OCI-LY7 (cell line): Measurements from ENCODE around the gene PLAA. TPM values are rescaled to one million over a fixed set of nuclear protein-coding genes. Genes with fewer than 3 reads are reported as not detected.

Experiments
- BruUV-seq: library from RNA; stranded (reverse); fragments of 400-500 nt; replicated peaks from 2 replicates; lab custom pipeline; 2021; lab: Mats Ljungman, UMichigan
- CTCF ChIA-PET: fragments of 300-600 bp; sonication (Branson Sonifier 250); formaldehyde crosslinking; loops from one replicate; lab custom pipeline; 2022; ENCODE audit warnings: antibody characterized with exemption; ENCODE audit not compliant: unreplicated experiment; lab: Charles Lee
- POLR2A ChIA-PET: fragments of 300-600 bp; sonication (Branson Sonifier 250); formaldehyde crosslinking; loops from one replicate; lab custom pipeline; 2022; ENCODE audit warnings: antibody characterized with exemption; lab: Charles Lee
- DNase-seq: peaks from one replicate; pipeline ENCODE4 v3.0.0-alpha.2; 2015; ENCODE audit warnings: low spot score
- H2AFZ ChIP-seq: fragments of 200-600 bp; sonication (generic), shearing (Covaris generic); 2 replicates; pipeline ENCODE4 v1.6.1; 2014; ENCODE audit warnings: mild to moderate bottlenecking, antibody characterized with exemption, low read length, moderate library complexity
- H3K27ac ChIP-seq: fragments of 200-600 bp; sonication (generic); 2 replicates; pipeline ENCODE4 v1.5.1; 2014; ENCODE audit warnings: mixed run types, low read depth, mild to moderate bottlenecking, moderate library complexity, low read length, inconsistent platforms; ENCODE audit not compliant: poor library complexity, severe bottlenecking
- H3K36me3 ChIP-seq: fragments of 200-600 bp; sonication (generic); 2 replicates; pipeline ENCODE4 v1.6.1; 2014; ENCODE audit warnings: mild to moderate bottlenecking, antibody characterized with exemption, low read length, moderate library complexity, mixed read lengths; ENCODE audit not compliant: insufficient read depth
- H3K4me1 ChIP-seq: fragments of 200-600 bp; sonication (generic); 2 replicates; pipeline ENCODE4 v1.5.1; 2014; ENCODE audit warnings: mild to moderate bottlenecking, low read length; ENCODE audit not compliant: insufficient read depth, poor library complexity, severe bottlenecking
- H3K4me2 ChIP-seq: fragments of 200-600 bp; sonication (generic); 2 replicates; pipeline ENCODE4 v1.6.1; 2014; ENCODE audit warnings: mild to moderate bottlenecking, low read length
- H3K4me3 ChIP-seq: fragments of 200-600 bp; sonication (generic); 2 replicates; pipeline ENCODE4 v1.5.1; 2014; ENCODE audit warnings: mild to moderate bottlenecking, low read depth, low read length; ENCODE audit not compliant: poor library complexity, severe bottlenecking
- H3K79me2 ChIP-seq: fragments of 200-600 bp; sonication (generic); 2 replicates; pipeline ENCODE4 v1.6.1; 2016; ENCODE audit warnings: low read depth, mild to moderate bottlenecking, low read length, moderate library complexity, mixed read lengths; ENCODE audit not compliant: insufficient read depth
- H3K9me2 ChIP-seq: fragments of 200-600 bp; sonication (generic); 2 replicates; pipeline ENCODE4 v1.6.1; 2016; ENCODE audit warnings: mild to moderate bottlenecking, low read length, mixed read lengths; ENCODE audit not compliant: insufficient read depth
- H3K9me3 ChIP-seq: fragments of 200-600 bp; sonication (generic); 2 replicates; pipeline ENCODE4 v1.6.1; 2014; ENCODE audit warnings: mild to moderate bottlenecking, mixed run types, low read length, mixed read lengths
- H4K20me1 ChIP-seq: fragments of 200-600 bp; sonication (generic); 2 replicates; pipeline ENCODE4 v1.6.1; 2014; ENCODE audit warnings: mild to moderate bottlenecking, antibody characterized with exemption, low read length, moderate library complexity, mixed read lengths; ENCODE audit not compliant: insufficient read depth
- EZH2phosphoT487 ChIP-seq: fragments of 200-600 bp; sonication (generic); IDR thresholded peaks from 2 replicates; pipeline ENCODE4 v1.6.1; 2018; ENCODE audit warnings: low read depth, borderline replicate concordance, mild to moderate bottlenecking, mixed run types, antibody characterized with exemption, low read length, moderate library complexity, mixed read lengths
- intact Hi-C: fragments of 100-400 bp; cut with micrococcal nuclease; formaldehyde crosslinking; loops from one replicate; pipeline ENCODE4 v1.10.0; 2022; ENCODE audit not compliant: unreplicated experiment
- total RNA-seq, 2 experiments: library from RNA; depleted of rRNA in 1 of 2; stranded (reverse); fragments of >200 nt in 1 of 2; shearing (Covaris generic) in 1 of 2; gene quantifications; 2 replicates each; pipeline ENCODE4 v1.2.3, GENCODE V29; 2014 to 2022
- TF ChIP-seq, protein P1 (sequence below): fragments of 200-600 bp; sonication (generic); conservative IDR thresholded peaks from 2 replicates; pipeline ENCODE4 v1.5.1; 2014; ENCODE audit warnings: mild to moderate bottlenecking, antibody characterized with exemption, low read length, moderate library complexity, mixed read lengths

Gene PLAA
- total RNA-seq, 2 experiments from 2014 or later: 18.1 to 31.8 TPM

DNA sequence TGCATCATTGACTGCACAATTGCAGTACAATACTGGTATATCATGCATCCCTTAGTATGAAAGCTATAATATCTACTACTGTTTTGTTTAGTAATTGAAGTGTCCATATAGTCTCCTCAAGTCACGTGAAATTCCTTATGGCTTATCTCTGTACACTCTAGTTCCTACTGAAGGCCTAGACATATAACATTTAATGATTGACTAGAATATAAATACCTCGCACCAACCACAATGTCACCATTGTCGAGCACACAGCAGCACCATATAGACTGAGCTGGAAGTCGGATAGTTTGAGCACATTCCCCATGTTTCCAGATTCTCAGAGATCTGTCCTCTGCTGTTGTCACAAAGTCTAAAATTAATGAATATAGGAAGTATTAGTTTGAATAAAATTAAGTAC is 21.4 kb downstream of the PLAA start:
- intact Hi-C loops: no loop called here
- DNase-seq: no peak
- Histone ChIP-seq H3K9me3 (no peaks in the 10 kb centered on the region), H3K4me1 (no peaks in the 10 kb centered on the region), H2AFZ (no peak overlapping the region), H3K4me2 (no peak overlapping the region), H3K9me2 (no peaks in the 10 kb centered on the region), H4K20me1 (no peaks in the 10 kb centered on the region), H3K36me3 (peaks cover 88% of the 10 kb centered on the region), H3K4me3 (no peak overlapping the region), H3K27ac (no peak overlapping the region), H3K79me2 (peaks cover 7% of the 10 kb centered on the region; the same call in 1 of the 2 replicates)
- POLR2A ChIA-PET: no interaction called here
- no peak for TF ChIP-seq EZH2phosphoT487
- TF ChIP-seq, protein P1, sequence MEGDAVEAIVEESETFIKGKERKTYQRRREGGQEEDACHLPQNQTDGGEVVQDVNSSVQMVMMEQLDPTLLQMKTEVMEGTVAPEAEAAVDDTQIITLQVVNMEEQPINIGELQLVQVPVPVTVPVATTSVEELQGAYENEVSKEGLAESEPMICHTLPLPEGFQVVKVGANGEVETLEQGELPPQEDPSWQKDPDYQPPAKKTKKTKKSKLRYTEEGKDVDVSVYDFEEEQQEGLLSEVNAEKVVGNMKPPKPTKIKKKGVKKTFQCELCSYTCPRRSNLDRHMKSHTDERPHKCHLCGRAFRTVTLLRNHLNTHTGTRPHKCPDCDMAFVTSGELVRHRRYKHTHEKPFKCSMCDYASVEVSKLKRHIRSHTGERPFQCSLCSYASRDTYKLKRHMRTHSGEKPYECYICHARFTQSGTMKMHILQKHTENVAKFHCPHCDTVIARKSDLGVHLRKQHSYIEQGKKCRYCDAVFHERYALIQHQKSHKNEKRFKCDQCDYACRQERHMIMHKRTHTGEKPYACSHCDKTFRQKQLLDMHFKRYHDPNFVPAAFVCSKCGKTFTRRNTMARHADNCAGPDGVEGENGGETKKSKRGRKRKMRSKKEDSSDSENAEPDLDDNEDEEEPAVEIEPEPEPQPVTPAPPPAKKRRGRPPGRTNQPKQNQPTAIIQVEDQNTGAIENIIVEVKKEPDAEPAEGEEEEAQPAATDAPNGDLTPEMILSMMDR: no peak
- BruUV-seq: no TSS peak
- CTCF ChIA-PET: no interaction called here

DNA sequence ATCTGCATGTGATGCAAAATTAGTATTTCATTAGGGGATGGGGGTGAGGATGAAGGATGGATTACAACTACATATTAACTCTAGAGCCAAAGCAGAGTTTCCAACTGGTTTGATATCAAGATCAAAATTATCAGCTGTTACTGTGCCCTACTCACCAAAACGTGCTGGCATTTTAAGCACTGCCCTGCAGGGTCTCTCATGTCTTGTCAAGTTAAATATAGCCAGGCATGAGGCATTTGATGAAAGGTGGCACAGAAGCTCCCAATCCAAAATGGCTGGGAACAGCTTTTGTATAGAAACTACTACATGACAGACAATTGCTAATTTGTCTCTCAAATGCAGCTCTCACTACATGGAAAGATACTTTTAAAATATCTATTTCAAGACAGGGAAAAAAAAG is 27.3 kb downstream of the PLAA start:
- no peaks in the 10 kb centered on the region for H3K4me1 ChIP-seq
- H3K9me3 ChIP-seq: no peaks in the 10 kb centered on the region
- H3K4me3 ChIP-seq: no peak overlapping the region
- intact Hi-C loops: no loop called here
- no peak overlapping the region for H3K27ac ChIP-seq
- no peaks in the 10 kb centered on the region for H3K79me2 ChIP-seq
- no peak for TF ChIP-seq EZH2phosphoT487
- TF ChIP-seq, protein P1: no peak
- POLR2A ChIA-PET: interaction anchor here (0.8 to 1.2 kb wide), 3 partner anchors 16 to 27 kb away, joined by 3 read pairs; partner anchors contain the start of gene CAAP1
- H2AFZ ChIP-seq: no peak overlapping the region
- CTCF ChIA-PET: no interaction called here
- DNase-seq: no peak
- no peak overlapping the region for H3K4me2 ChIP-seq
- H3K9me2 ChIP-seq: no peaks in the 10 kb centered on the region
- H4K20me1 ChIP-seq: no peaks in the 10 kb centered on the region
- BruUV-seq: no TSS peak
- peaks cover 94% of the 10 kb centered on the region for H3K36me3 ChIP-seq

DNA sequence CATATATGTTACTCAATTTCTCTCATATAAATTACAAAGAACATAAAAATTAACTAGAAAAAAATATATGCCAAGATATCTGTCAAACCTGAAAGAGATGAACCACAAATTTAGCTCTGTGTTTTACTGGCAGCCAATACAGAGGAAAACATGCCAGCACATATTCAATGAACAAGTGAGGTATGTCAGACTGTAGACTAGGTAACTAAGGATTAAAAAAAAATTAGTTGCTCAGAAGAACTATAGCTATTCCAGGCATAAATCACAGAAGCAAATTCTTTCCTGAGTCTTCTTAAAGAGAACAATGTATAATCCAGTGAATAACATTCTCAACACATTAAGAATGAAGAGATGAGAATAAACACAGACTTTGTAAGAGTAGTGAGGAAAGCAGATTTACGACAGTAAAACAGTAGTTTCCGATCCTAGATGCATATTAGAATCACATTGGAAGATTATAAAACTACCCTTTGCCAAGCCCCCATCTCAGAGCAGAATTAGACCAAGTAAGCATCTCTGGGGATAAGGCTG is 33.8 kb downstream of the PLAA start:
- Histone ChIP-seq H4K20me1 (no peaks in the 10 kb centered on the region), H3K36me3 (peaks cover 81% of the 10 kb centered on the region), H3K4me1 (no peaks in the 10 kb centered on the region), H3K4me2 (no peak overlapping the region), H3K4me3 (no peak overlapping the region), H3K79me2 (no peaks in the 10 kb centered on the region), H3K9me3 (no peaks in the 10 kb centered on the region), H3K27ac (no peak overlapping the region), H3K9me2 (no peaks in the 10 kb centered on the region), H2AFZ (no peak overlapping the region)
- ChIA-PET POLR2A (interaction anchor here (0.6 to 2.0 kb wide), 3 partner anchors 10 to 20 kb away, joined by 3 to 6 read pairs (median 4); no protein-coding TSS in a partner anchor), CTCF (no interaction called here)
- no peak for TF ChIP-seq EZH2phosphoT487
- TF ChIP-seq, protein P1: no peak
- BruUV-seq: no TSS peak
- DNase-seq: no peak
- intact Hi-C loops: no loop called here
